ENCODE data around the gene MS4A14. TPM values are rescaled to one million over a fixed set of nuclear protein-coding genes. Genes with fewer than 3 reads are reported as not detected.

MS4A14 gene
- total and polyA plus RNA-seq, 9 of the 15 experiments (the other 6 are each of a cell fraction or from before 2014, with no cell fraction given): not detected

GRCh38 chr11:60376601-60377000 lies 19.7 kb upstream of the MS4A14 start:
- Histone ChIP-seq H3K27ac (ENCODE audit: extremely low read depth, low read depth, low read length) (no peak overlapping the region), H2AFZ (ENCODE audit: low read depth, low read length) (no peak overlapping the region), H3K9ac (ENCODE audit: insufficient read depth in 1 of 2, low read depth in 2 of 2, low read length in 2 of 2) (no peak overlapping the region), H3K36me3 (ENCODE audit: control insufficient read depth, insufficient read depth, low read length) (no peaks in the 10 kb centered on the region), H3K27me3 (ENCODE audit: control insufficient read depth in 2 of 2, insufficient read depth in 2 of 2, low read length in 2 of 2) (peaks cover 0 to 5% of the 10 kb centered on the region in 2 experiments; a peak in 4 of 5 replicates), H3K4me2 (ENCODE audit: insufficient read depth, low read length) (no peak overlapping the region), H3K4me3 (no peak overlapping the region), H3K9me3 (replicated peaks; ENCODE audit: control insufficient read depth, insufficient read depth, low read depth, low read length) (no peaks in the 10 kb centered on the region), H3K4me1 (replicated peaks in 1 of 2; ENCODE audit: control insufficient read depth in 2 of 2, insufficient read depth in 2 of 2, low read length in 2 of 2) (no peaks in the 10 kb centered on the region), H3K9me1 (ENCODE audit: control insufficient read depth, insufficient read depth, low read length) (no peaks in the 10 kb centered on the region), H4K20me1 (replicated peaks; ENCODE audit: control insufficient read depth, insufficient read depth, low read length) (no peaks in the 10 kb centered on the region), H3K79me2 (ENCODE audit: control insufficient read depth, insufficient read depth, low read length) (no peaks in the 10 kb centered on the region)
- WGBS (ENCODE audit: insufficient coverage, low coverage, missing lambda C conversion rate): 0% methylated on average over 3 of the region's 3 CpGs
- no peak for DNase-seq (ENCODE audit: extremely low read depth in 1 of 4, low spot score in 3 of 4)
- TF ChIP-seq, protein P1, sequence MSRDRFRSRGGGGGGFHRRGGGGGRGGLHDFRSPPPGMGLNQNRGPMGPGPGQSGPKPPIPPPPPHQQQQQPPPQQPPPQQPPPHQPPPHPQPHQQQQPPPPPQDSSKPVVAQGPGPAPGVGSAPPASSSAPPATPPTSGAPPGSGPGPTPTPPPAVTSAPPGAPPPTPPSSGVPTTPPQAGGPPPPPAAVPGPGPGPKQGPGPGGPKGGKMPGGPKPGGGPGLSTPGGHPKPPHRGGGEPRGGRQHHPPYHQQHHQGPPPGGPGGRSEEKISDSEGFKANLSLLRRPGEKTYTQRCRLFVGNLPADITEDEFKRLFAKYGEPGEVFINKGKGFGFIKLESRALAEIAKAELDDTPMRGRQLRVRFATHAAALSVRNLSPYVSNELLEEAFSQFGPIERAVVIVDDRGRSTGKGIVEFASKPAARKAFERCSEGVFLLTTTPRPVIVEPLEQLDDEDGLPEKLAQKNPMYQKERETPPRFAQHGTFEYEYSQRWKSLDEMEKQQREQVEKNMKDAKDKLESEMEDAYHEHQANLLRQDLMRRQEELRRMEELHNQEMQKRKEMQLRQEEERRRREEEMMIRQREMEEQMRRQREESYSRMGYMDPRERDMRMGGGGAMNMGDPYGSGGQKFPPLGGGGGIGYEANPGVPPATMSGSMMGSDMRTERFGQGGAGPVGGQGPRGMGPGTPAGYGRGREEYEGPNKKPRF (IDR thresholded peaks at IDR 0.05; ENCODE audit: low read depth, low read length): no peak
- no peak for TF ChIP-seq DEAF1 (CRISPR knock-in tag; IDR thresholded peaks at IDR 0.05)
- no peak for TF ChIP-seq GABPA (tag; conservative IDR thresholded peaks at IDR 0.05; ENCODE audit: low read depth)
- no peak for TF ChIP-seq KLF13 (tag; IDR thresholded peaks at IDR 0.05; ENCODE audit: borderline replicate concordance, low read depth)
- no peak for TF ChIP-seq CTBP1 (IDR thresholded peaks at IDR 0.05; ENCODE audit: borderline replicate concordance)
- ATAC-seq: no peak
- FAIRE-seq: no peak
- in situ Hi-C loops (cut with MboI) (no loop called here), intact Hi-C loops (cut with micrococcal nuclease) (no loop called here)
- BruUV-seq (replicated peaks): no TSS peak
- ChIA-PET CTCF (ENCODE audit: low intra/inter-chr PET ratio) (no interaction called here), POLR2A (no interaction called here)

Measured in K562 (cell line).